Measurements from ENCODE around the gene GRPEL1.
"Not testable (repeated sequence)": the region's sequence is repeated elsewhere in the genome, so short reads cannot be mapped to it uniquely, and the experiment has no call there.

GRPEL1 gene

DNA sequence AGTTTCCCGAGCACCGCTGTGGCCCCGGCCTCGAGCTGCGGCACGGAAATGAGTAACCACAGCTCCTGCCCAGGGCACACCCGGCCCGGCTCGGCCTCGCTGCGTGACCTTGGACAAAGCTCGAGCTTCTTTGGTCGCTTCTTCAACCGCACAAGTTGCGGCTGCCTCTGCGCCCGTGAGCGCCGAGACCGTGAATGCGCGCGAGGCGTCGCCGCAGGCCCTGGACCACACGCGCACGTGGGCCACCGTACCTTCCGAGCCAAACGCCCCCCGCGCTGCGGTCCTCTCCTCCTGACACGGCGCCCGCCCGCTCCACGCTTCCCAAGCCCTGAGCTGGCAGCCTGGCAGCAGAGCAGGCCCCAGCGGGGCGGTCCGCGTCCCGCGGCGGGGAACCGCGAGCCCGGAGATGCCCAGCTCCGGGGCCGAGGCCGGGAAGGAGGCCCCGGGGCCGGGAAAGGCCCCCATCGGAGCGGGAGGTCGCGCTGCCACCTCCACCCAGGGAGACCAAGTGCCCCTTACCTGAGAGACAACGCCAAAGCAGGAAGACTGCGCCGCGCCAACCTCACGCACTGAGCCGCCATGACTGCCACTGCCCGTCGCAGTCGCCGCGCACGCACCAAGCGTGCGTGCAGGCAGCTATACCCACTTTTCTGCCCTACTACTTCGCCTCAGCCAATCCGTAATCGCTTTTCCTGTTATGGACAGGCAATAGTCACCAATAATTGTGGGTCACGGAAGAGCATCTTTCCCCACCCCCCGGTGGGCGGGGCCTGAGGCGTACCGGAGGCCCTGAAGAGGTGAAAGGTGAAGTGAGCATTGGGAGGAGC, at the start of gene GRPEL1:
GRPEL1 (minus strand) TSS at position 613 of the 827 bp plus-strand sequence; CDS start at position 581, 32 bp downstream.
- DNase-seq (ENCODE audit: low spot score) = peak; percentile 100

DNA sequence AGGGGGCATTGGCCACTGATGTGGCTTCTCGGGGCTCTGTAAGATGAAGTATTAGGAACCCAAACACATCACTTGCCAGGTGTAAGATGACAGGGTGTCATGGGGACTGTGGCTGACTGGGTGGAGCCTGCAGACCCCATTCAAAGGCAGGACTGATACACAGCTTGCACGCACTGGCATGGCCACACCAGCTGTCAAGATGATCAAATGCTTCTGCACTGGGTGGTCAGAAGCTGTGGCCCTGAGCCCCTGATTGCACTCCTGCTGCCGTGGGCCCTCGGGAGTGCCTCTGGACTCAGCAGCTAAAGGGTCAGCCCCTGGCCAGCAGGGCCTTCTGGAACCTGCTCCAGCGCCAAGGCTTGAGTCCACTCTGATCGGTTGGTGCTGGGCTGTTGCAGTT, 48.8 kb upstream of the GRPEL1 start:
- no peak for DNase-seq (ENCODE audit: low spot score)

DNA sequence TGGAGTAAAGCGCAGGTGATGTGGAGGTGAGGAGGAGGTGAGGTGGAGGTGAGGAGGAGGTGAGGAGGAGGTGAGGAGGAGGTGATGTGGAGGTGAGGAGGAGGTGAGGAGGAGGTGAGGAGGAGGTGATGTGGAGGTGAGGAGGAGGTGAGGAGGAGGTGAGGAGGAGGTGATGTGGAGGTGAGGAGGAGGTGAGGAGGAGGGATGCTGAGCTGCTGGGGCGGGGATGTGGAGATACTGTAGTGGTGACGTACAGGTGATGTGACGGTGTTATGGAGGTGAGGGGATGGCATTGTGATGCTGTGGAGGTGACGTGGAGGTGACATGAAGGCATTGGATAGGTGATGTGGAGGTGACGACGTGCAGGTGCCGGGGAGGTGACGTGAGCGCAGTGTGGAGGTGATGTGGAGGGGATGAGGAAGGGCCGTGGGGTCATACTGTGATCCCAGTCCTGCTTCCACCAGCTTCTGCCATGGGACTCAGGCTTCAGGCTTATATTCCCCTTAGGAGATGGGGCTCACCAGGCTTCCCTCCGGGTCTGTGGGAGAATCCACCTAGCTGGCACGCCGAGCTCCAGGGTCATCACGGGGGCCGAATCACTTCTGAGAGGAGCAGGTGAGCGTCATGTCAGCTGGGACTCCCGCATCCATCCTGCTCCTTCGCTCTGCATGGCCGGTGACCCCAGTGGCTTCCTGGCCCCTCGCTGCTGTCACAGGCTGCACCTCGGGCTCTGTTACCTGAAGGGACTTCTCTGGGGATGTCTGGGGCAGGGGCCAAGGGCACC, 47.9 kb upstream of the GRPEL1 start:
- DNase-seq (ENCODE audit: low spot score) = no peak

DNA sequence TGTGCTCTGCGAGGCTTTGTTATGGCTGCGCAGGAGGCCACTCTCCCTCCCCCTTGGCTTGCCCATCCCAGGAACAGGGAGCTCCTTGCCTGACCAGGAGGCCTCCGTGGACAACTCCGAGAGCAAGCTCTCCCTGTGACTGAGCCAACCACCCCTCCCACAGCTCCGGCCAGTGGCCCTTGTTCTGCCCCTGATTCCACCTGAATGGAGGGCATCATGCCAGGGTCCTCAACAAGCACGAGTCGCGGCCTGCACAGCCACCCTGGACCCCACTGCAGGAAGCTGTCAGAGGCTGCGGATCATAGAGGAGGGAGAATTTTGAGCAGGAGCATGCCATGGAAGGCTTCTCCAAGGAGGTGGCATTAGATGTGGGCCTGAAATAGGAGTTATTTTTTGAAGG, 44.8 kb upstream of the GRPEL1 start:
- no peak for DNase-seq (ENCODE audit: low spot score)

DNA sequence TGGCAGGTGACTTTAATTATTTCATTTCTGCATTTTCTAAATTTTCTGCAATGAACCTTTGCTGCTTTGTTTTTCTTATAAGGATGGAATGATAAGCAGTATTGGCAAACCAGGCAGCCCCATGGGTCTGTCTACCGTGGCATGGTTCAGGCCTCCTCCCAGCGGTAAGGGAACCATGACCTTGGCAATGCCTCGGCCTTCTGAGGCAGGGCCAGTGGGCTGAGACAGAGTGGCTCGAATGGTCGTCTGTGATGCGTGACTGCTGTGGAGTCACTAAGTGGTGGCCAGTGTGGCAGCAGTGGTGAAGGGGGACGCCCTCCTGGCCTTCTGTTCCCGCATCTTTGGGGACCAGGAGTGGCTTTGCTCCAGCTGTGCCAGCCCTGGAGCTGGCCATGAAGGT, 43.6 kb upstream of the GRPEL1 start:
- no peak for DNase-seq (ENCODE audit: low spot score)

DNA sequence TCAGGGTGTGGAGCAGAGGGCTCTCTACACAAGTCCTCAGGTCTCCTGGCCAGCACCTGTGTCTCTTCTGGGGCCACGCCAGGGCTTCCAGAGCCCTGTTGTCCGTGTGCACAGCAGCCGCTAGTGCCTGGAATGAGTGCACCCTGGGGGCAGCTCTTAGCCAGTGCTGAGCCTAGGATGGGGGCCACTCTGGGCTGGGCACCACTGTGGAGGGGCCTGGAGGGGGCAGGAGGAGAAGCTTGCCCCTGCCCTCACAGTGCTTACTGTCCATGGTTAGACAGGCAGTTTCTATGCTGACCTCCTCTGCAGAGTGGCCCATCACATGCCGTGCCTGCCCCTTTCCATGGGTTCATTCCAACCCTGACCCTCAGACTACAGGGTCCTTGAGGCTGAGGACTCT, 42.7 kb upstream of the GRPEL1 start:
- DNase-seq (ENCODE audit: low spot score) = no peak

DNA sequence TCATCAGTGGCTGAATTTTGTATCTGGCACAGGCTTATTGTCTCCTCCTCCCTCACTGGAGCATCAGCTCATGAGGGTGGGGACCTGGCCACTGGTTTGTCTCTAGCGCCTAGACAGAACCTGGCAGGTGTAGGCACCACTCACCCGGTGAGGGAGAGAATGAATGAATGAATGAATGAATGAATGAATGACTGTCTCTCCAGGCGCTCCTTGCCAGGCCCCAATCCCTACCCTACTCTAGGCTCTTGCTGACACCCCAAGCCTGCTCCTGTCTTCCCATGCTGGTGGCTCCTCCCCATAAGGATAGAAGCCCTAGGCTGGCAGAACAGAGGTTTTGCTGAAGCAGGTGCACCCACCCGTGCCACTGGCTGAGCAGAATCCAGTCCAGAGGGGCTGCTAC, 41.3 kb upstream of the GRPEL1 start:
- no peak for DNase-seq (ENCODE audit: low spot score)

DNA sequence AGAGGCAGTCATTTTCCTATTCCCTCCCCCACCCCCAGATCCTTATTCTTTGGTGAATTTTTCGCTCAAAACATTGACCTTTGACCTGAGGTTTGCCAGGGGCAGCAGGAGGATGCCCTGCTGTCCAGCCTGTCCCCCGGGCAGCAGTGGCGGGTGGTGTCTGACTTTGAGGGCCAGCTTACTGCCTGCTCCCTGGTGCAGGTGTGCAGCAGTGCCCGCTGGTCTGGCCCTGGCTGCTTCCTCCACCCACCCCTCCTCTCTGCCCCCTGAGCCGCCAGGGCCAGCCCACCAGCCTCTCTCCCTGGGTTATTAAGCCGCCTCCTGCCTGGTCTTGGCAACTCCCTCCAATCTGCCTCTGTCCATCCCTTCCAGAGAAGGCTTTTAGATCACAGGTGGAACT, 40.8 kb upstream of the GRPEL1 start:
- no peak for DNase-seq (ENCODE audit: low spot score)

DNA sequence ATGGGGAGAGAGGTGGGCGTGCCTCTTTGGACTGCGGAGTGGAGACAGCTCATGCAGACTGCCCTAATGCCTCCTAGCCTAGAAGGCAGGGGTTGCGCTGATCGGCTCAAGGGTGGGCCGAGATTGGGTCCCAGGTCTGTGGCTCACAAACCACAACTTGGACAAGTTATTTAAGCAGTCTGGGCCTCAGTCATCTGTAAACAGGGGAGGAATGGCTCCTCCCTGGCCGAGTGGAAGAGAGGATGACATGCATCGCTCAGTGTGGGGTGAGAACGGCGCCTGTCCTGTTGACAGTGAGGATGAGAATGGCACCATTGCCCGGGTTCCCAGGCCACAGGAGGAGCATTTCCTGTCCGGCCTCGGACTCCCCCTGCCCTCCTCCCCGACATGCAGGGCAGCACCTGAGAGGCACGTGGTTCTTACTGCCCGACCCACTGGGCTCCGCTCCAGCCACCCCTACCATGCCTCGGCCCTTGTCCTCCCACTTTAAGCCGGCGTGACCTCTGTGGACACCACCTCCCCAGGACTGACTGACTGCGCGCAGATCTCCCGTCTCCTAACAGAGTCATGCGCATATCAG, 40.3 kb upstream of the GRPEL1 start:
- DNase-seq (ENCODE audit: low spot score) = no peak

DNA sequence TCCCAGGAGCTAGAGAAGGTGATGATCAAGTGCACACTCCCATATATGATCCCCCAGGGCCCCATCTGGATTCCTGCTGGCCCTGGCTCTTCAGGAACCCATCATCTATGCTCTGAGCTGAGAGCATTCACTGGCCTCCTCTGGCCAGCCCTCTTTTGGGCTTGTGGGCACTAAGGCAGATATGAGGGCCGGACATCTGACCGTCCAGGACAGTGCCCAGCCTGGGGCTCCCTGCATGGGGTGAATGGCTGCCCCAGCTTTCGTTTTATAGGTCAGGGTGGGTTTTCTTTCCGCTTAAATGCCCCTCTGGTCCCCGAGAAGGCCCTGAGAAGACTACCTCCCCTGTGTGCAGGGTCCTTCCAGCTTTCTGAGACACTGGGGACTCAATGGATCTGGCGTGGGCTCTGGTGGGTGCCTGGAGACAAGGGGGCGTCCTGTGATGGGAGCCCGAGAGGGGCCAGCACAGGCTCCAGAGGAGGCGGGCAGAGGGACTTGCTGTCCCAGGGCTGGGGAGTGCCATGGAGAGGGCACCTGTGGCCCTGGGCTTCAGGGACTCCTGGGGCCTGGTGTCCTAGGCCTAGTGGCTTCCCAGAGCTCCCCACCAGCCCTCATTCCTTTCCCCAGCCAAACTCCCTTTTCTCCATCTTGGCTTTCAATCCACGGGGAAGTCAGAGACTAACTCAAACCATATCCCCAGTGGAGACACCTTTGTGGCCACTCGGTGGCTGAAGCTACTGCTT, 39.5 kb upstream of the GRPEL1 start:
- no peak for DNase-seq (ENCODE audit: low spot score)

DNA sequence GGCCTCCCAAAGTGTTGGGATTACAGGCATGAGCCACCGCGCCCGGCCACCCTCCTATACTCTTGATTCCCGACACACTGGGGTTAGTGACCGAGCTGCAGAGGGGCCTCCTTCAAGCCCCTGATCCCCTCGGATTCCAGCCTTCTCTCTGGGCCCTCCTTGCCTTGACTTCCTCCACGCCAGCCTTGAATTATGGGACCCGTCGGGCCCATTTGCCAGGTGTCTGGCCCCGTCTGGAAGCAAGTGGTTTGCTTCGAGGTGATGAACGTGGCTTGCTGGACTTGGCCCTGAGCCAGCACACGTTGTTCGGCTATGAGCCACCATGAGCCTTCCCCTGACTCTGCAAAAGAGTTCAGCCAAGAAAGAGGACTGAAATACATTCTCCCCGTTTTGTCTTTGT, 37.4 kb upstream of the GRPEL1 start:
- no peak for DNase-seq (ENCODE audit: low spot score)

DNA sequence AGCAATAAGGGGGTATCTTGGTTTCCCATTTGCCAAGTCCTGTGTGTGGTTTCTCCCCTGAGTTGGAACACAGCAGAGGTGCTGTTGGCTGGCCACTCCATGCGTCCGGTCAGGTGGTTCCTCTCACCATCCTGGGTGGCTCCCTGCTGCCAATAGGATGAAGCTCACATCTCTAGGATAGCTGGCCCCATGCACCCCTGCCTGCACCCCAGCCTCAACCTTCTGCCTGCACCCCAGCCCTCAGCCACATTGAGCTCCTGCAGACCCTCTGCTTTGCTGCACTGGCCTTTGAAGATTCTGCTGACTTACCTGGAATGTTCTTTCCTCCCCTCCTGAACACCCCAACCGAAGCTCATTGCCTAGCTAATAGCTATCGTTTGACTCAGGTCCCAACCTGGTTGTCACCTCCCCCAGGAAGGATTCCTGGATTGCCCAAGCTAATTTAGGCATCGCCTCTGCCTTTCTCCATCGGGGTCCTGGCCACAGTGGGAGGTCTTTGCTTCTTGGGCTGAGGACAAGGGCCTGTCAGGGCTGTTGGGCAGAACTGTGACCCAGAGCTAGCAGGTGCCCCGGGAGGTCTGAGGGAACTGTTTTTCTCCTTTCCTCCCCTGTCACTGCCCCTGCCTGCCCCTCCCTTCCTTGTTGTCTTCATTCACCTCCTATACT, 36.6 kb upstream of the GRPEL1 start:
- DNase-seq (ENCODE audit: low spot score) = no peak

DNA sequence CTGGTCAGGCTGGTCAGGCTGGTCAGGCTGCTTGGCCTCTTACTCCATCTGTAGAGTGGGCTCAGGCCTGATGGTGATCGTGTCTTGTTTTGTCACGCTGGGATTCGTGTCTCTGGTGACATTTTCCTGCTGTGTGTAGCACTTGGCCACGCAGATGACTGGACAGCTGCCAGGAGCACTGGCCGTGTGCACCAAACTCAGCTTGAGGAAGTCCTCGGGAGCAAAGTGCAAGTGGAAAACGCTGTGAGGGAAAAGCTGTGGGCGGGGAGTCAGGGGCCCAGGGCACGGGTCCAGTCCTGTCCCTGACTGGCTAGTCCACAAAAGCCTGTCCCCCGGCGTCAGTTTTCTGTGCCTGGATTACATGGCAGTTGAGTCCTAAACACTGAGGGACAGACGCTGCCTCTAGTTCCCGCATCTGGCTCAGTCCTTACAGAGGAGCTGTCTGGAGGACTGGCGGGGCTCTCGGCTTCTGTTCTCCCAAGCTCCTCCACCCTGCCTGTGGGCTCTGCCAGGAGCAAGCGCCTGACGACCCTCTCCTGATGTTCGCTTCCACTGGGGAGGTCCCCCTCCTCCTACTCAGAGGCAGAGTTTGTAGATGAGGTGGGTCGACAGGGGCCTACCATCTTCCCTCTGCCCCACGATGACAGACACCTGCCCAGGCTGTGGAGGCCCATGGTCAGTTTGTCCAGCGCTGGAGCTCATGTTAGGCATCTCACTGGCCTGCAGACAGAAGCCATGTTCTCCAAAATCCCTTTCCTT, 35.9 kb upstream of the GRPEL1 start:
- no peak for DNase-seq (ENCODE audit: low spot score)

DNA sequence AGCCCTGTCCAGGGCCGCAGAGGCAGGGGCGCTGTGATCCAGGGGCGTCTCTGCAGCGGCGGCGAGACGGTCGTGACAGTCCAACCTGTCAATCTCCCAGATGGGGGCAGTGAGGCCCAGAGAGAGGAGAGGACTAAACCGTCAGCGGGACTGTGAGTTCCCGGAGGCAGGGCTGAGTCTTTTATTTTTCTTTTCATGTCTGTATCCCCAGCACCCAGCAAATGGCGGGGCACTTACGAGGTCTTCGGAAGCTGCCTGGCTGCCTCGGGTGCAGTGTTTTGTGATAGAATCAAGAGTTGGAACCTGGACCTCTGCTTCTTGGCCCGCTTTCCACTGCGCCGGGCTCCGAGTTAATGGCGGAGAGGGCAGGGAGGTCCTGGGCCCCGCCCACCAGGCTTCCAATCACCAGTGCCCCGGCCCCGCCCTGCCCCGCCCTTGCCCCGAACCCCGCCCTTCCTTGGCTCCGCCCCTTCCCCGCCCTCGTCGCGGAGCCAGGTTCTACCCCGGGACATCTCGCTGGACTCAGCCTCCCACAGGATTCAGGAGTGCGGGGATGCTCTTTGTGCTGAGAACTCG, 35.3 kb upstream of the GRPEL1 start:
- DNase-seq (ENCODE audit: low spot score) = peak; percentile 84

DNA sequence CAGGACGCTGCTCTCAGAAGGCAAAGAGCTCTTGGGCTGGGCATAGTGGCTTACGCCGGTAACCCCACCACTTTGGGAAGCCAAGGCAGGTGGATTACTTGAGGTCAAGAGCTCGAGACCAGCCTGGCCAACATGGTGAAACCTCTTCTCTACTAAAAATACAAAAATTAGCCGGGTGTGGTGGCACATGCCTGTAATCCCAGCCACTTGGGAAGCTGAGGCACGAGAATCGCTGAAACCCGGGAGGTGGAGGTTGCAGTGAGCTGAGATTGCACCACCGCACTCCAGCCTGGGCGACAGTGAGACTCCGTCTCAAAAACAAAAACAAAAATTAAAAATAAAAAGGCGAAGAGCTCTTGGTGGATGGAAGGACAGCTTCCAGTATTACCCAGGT, 34.6 kb upstream of the GRPEL1 start:
- not testable (repeated sequence) for DNase-seq (ENCODE audit: low spot score)

DNA sequence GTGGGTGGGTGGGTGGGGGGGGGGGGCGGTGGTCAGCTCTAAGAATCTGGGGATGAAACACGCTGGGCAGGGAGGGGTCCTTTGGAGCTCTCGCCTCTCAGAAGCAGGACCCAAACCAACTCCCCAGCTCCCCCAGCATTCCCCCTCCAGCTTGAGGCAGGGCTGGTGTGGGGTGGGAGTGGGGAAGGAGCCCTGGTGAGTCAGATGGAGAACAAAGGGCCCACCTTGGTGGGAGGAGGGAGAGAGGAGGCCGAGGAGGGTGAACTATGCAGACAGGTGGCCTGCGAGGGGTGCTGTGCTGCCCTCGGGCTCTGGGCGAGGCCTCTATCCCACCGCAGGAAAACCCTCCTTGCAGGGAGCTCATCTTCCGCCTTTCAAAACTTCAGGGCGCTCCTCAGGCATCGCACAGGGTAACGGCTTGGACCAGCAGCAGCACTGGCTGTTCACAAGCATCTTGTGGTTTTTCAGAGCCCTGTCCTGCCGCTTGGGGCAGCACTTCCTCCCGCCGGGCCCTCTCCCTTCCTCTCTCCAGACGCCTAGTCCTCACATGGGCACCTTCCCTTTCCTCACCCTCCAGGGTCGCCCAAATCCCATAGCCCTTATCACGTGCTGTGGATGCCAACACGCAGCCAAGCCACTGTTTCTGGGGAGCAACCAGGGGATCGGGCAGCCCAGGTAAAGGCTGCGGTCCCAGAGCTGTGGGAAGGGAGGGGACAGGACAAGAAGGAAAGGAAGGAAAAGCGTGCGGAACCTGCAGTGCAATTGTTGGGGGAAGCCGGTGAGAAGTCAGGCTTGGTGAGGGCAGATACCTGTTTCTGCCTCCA, 34.0 kb upstream of the GRPEL1 start:
- DNase-seq (ENCODE audit: low spot score) = peak; percentile 58

DNA sequence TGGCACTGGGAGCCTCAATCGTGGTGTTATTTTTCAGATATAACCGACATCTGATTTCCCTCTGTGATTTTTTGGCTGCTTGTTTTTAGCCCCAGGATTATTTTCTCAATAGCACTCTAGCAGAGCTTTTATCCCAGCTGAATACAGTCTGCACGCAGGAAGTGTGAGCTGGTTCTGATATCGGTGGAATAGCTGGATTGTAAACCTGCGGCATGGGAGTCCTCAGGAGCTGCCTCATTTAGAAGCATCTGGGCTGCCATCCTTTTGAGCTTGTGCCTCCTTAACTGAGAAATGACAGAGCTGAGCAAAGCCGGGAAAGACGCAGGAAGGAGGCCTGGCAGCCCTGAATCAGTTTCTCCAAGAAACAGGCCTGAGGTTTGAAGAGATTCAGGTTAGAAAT, 28.4 kb upstream of the GRPEL1 start:
- DNase-seq (ENCODE audit: low spot score) = no peak

DNA sequence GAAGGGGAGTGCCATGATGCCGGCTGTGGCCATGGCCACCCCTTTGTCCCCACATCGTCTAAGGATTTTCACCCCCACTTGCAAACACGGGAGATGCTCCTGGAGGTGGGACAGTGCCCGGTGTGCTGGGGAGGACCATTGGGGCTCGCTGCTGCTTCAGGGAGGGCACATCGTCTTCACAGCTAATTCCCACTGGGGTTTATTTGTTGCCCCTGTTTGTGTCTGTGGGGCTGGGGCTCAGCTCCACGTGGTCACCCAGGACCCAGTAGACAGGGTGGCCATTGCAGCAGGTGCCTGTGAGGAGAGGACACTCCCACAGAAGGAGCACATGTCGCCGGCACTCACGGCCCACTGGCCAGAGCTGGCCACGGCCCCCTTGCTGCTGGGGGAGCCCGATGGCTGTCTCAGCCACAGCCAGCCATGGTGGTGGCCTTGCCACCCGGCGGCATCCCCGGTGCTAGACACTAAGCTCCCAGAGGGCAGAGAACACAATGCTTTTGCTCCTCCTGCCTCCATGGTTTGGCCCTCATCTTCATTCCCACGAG, 27.8 kb upstream of the GRPEL1 start:
- DNase-seq (ENCODE audit: low spot score) = no peak

DNA sequence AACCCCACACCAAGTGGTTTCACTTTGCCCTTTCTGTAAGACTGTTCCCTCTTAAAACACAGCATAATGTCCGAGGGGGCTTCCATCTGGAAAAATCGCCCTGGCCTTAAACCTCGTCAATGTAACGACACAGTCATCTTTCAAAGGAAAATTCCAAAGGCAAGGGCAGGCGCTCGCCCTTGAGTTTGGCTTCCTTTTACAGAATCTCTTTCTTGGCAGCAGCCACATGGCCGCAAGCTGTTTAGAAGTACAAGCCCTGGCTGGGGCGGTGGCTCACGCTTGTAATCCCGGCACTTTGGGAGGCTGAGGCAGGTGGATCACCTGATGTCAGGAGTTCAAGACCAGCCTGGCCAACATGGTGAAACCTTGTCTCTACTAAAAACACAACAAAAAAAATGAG, 27.1 kb upstream of the GRPEL1 start:
- no peak for DNase-seq (ENCODE audit: low spot score)

DNA sequence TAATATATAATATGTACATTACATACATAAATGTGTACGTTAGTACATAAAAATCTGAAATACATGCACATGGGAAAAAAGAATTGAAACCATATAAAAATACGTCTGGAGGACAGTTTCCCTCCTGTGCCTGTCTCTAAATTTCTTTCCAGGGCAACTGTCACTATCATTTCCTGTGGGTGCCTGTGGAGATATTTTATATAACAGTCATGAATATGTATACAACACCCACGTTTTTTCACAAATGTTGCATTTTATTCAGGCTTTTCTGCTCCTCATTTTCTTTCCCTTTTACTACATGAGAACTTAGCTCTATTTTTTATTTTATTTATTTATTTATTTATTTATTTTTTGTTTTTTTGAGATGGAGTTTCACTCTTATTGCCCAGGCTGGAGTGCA, 24.2 kb upstream of the GRPEL1 start:
- no peak for DNase-seq (ENCODE audit: low spot score)
